Measurements from ENCODE around the gene N4BP2L2. TPM values are rescaled to one million over a fixed set of nuclear protein-coding genes. Genes with fewer than 3 reads are reported as not detected.

The N4BP2L2 gene
- total RNA-seq, 1 experiment from 2014 or later: 128 TPM

GRCh38 chr13:32495429-32495828 lies 43.2 kb downstream of the N4BP2L2 start:
- POLR2A ChIA-PET: no interaction called here

DNA sequence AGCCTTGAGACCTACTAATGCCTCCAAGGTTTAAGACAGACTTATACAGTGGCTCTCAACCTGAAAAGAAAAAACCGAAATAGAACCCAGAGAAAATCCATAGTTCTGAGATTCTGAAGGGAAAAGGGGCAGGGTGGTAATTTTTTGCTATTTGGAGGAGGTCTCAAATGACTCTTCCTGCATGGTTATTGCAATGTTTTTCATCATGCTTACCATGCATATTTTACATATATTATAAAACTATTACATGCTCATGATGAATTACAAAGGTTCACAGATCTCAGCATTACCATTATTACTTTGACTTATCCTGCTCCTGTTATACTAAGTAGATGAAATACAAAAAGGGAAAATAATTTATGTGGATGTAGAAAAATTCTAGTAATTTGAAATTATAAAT lies 47.6 kb downstream of the N4BP2L2 start:
- no TSS peak for BruUV-seq (replicated peaks)
- POLR2A ChIA-PET: no interaction called here

More at GRCh38 chr13:32495429-32495828, 43.2 kb downstream of the N4BP2L2 start:
- peaks cover 10% of the 10 kb centered on the region for H3K4me1 Mint-ChIP-seq (ENCODE audit: low read depth, unreplicated experiment)
- H3K36me3 ChIP-seq (ENCODE audit: control insufficient read depth, insufficient read depth, low read length): no peaks in the 10 kb centered on the region
- no peak for DNase-seq
- peaks cover 17% of the 10 kb centered on the region for H3K36me3 Mint-ChIP-seq (ENCODE audit: insufficient read depth, unreplicated experiment)
- intact Hi-C loops (cut with micrococcal nuclease; ENCODE audit: unreplicated experiment): no loop called here
- H3K27me3 ChIP-seq (replicated peaks; ENCODE audit: control insufficient read depth, insufficient read depth, low read length): no peaks in the 10 kb centered on the region
- H3K4me3 Mint-ChIP-seq (ENCODE audit: unreplicated experiment): no peak overlapping the region
- no peaks in the 10 kb centered on the region for H3K27me3 Mint-ChIP-seq (ENCODE audit: insufficient read depth, unreplicated experiment)
- no peak overlapping the region for H3K27ac Mint-ChIP-seq (ENCODE audit: unreplicated experiment)
- no peak for TF ChIP-seq CTCF (IDR thresholded peaks at IDR 0.05; ENCODE audit: insufficient read depth in 1 of 2, low read depth in 1 of 2, low read length in 1 of 2, severe bottlenecking in 1 of 2, unreplicated experiment in 1 of 2)
- BruUV-seq (replicated peaks): no TSS peak
- H3K9me3 Mint-ChIP-seq (ENCODE audit: unreplicated experiment): no peaks in the 10 kb centered on the region
- no peaks in the 10 kb centered on the region for H3K9me3 ChIP-seq
- H3K4me3 ChIP-seq (ENCODE audit: low read depth, low read length): no peak overlapping the region
- H3K4me1 ChIP-seq: no peaks in the 10 kb centered on the region
- CTCF ChIA-PET: no interaction called here

GRCh38 chr13:32476892-32477291 lies 61.7 kb downstream of the N4BP2L2 start:
- BruUV-seq (replicated peaks): no TSS peak
- Histone ChIP-seq H3K4me3 (ENCODE audit: low read depth, low read length) (no peak overlapping the region), H3K9me3 (no peaks in the 10 kb centered on the region), H3K36me3 (ENCODE audit: control insufficient read depth, insufficient read depth, low read length) (no peaks in the 10 kb centered on the region), H3K27me3 (replicated peaks; ENCODE audit: control insufficient read depth, insufficient read depth, low read length) (no peaks in the 10 kb centered on the region), H3K4me1 (peaks cover 19% of the 10 kb centered on the region)
- TF ChIP-seq CTCF (IDR thresholded peaks at IDR 0.05; ENCODE audit: insufficient read depth in 1 of 2, low read depth in 1 of 2, low read length in 1 of 2, severe bottlenecking in 1 of 2, unreplicated experiment in 1 of 2): no peak
- Mint-ChIP-seq H3K27me3 (ENCODE audit: insufficient read depth, unreplicated experiment) (no peaks in the 10 kb centered on the region), H3K36me3 (ENCODE audit: insufficient read depth, unreplicated experiment) (no peaks in the 10 kb centered on the region), H3K4me1 (ENCODE audit: low read depth, unreplicated experiment) (peaks cover 9% of the 10 kb centered on the region), H3K27ac (ENCODE audit: unreplicated experiment) (no peak overlapping the region), H3K4me3 (ENCODE audit: unreplicated experiment) (no peak overlapping the region), H3K9me3 (ENCODE audit: unreplicated experiment) (no peaks in the 10 kb centered on the region)
- intact Hi-C loops (cut with micrococcal nuclease; ENCODE audit: unreplicated experiment): no loop called here
- CTCF ChIA-PET: no interaction called here
- DNase-seq: no peak
- POLR2A ChIA-PET: no interaction called here

More for the DNA sequence above, 47.6 kb downstream of the N4BP2L2 start:
- CTCF ChIA-PET: no interaction called here
- Mint-ChIP-seq H3K9me3 (ENCODE audit: unreplicated experiment) (no peaks in the 10 kb centered on the region), H3K36me3 (ENCODE audit: insufficient read depth, unreplicated experiment) (peaks cover 2% of the 10 kb centered on the region), H3K4me1 (ENCODE audit: low read depth, unreplicated experiment) (no peaks in the 10 kb centered on the region), H3K4me3 (ENCODE audit: unreplicated experiment) (no peak overlapping the region), H3K27ac (ENCODE audit: unreplicated experiment) (no peak overlapping the region), H3K27me3 (ENCODE audit: insufficient read depth, unreplicated experiment) (no peaks in the 10 kb centered on the region)
- H3K36me3 ChIP-seq (ENCODE audit: control insufficient read depth, insufficient read depth, low read length): no peaks in the 10 kb centered on the region
- no peak overlapping the region for H3K4me3 ChIP-seq (ENCODE audit: low read depth, low read length)
- no peaks in the 10 kb centered on the region for H3K27me3 ChIP-seq (replicated peaks; ENCODE audit: control insufficient read depth, insufficient read depth, low read length)
- H3K4me1 ChIP-seq: no peaks in the 10 kb centered on the region
- no peak for DNase-seq
- H3K9me3 ChIP-seq: no peaks in the 10 kb centered on the region
- intact Hi-C loops (cut with micrococcal nuclease; ENCODE audit: unreplicated experiment): no loop called here
- TF ChIP-seq CTCF (IDR thresholded peaks at IDR 0.05; ENCODE audit: insufficient read depth in 1 of 2, low read depth in 1 of 2, low read length in 1 of 2, severe bottlenecking in 1 of 2, unreplicated experiment in 1 of 2): no peak

Data from Caco-2 (cell line).